ENCODE measurements around the gene TREM1. TPM values are rescaled to one million over a fixed set of nuclear protein-coding genes. Genes with fewer than 3 reads are reported as not detected.

TREM1 gene
- total RNA-seq, 4 donors from 2014 or later = 2.1 TPM; not detected in 3

GRCh38 chr6:41289815-41290214 is 3.3 kb upstream of the TREM1 start:
- Histone ChIP-seq H3K36me3 (no peaks in the 10 kb centered on the region), H3K27me3 (no peaks in the 10 kb centered on the region), H3K27ac (no peak overlapping the region), H3K9me3 (no peaks in the 10 kb centered on the region), H3K4me3 (no peak overlapping the region), H3K4me1 (no peaks in the 10 kb centered on the region)
- DNase-seq = no peak
- TF ChIP-seq, protein P1, sequence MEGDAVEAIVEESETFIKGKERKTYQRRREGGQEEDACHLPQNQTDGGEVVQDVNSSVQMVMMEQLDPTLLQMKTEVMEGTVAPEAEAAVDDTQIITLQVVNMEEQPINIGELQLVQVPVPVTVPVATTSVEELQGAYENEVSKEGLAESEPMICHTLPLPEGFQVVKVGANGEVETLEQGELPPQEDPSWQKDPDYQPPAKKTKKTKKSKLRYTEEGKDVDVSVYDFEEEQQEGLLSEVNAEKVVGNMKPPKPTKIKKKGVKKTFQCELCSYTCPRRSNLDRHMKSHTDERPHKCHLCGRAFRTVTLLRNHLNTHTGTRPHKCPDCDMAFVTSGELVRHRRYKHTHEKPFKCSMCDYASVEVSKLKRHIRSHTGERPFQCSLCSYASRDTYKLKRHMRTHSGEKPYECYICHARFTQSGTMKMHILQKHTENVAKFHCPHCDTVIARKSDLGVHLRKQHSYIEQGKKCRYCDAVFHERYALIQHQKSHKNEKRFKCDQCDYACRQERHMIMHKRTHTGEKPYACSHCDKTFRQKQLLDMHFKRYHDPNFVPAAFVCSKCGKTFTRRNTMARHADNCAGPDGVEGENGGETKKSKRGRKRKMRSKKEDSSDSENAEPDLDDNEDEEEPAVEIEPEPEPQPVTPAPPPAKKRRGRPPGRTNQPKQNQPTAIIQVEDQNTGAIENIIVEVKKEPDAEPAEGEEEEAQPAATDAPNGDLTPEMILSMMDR (IDR thresholded peaks at IDR 0.05) = no peak
- no peak for TF ChIP-seq POLR2A (IDR thresholded peaks at IDR 0.05)

DNA sequence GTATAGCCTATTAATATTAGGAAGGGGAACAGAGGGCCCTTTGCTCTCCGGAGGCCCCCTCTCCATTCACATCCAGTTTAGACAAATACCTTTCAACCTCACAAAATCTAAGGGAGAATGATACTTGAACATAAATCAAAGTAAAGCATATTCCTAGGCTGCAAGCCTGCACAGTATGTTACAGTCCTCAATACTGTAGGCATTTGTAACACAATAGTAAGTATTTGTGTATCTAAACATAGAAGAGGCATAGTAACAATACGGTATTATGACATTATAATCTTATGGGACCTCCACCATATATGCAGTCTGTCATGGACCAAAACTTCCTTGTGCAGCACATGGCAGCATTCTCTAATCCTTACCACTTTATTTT is 2.3 kb upstream of the TREM1 start:
- H3K9me3 ChIP-seq = no peaks in the 10 kb centered on the region
- H3K27ac ChIP-seq = no peak overlapping the region
- DNase-seq = no peak
- H3K4me1 ChIP-seq = no peaks in the 10 kb centered on the region
- H3K4me3 ChIP-seq = no peak overlapping the region
- H3K27me3 ChIP-seq = no peaks in the 10 kb centered on the region
- TF ChIP-seq, protein P1 (IDR thresholded peaks at IDR 0.05) = no peak
- no peak for TF ChIP-seq POLR2A (IDR thresholded peaks at IDR 0.05)
- no peaks in the 10 kb centered on the region for H3K36me3 ChIP-seq

- DNase-seq = no peak
- TF ChIP-seq, protein P1 (IDR thresholded peaks at IDR 0.05) = no peak
- no peak for TF ChIP-seq POLR2A (IDR thresholded peaks at IDR 0.05)
- no peaks in the 10 kb centered on the region for H3K4me1 ChIP-seq
These were observed 1.7 kb upstream of the TREM1 start for GRCh38 chr6:41288030-41288753.

GRCh38 chr6:41284726-41285125 is 1.8 kb downstream of the TREM1 start:
- DNase-seq = peak in 1 of 3 donors; percentile 40
- Histone ChIP-seq H3K4me3 (no peak overlapping the region), H3K27me3 (no peaks in the 10 kb centered on the region), H3K9me3 (no peaks in the 10 kb centered on the region), H3K27ac (no peak overlapping the region), H3K36me3 (no peaks in the 10 kb centered on the region), H3K4me1 (no peaks in the 10 kb centered on the region)
- TF ChIP-seq, protein P1 (IDR thresholded peaks at IDR 0.05) = no peak
- no peak for TF ChIP-seq POLR2A (IDR thresholded peaks at IDR 0.05)

More at GRCh38 chr6:41288030-41288753, 1.7 kb upstream of the TREM1 start:
- Histone ChIP-seq H3K9me3 (no peaks in the 10 kb centered on the region), H3K27ac (no peak overlapping the region), H3K27me3 (no peaks in the 10 kb centered on the region), H3K36me3 (no peaks in the 10 kb centered on the region), H3K4me3 (no peak overlapping the region)

- H3K27me3 ChIP-seq = no peaks in the 10 kb centered on the region
- no peak overlapping the region for H3K4me3 ChIP-seq
- no peak for DNase-seq
- TF ChIP-seq, protein P1 (IDR thresholded peaks at IDR 0.05) = no peak
- TF ChIP-seq POLR2A (IDR thresholded peaks at IDR 0.05) = no peak
- H3K27ac ChIP-seq = no peak overlapping the region
- H3K9me3 ChIP-seq = no peaks in the 10 kb centered on the region
- H3K4me1 ChIP-seq = no peaks in the 10 kb centered on the region
- H3K36me3 ChIP-seq = no peaks in the 10 kb centered on the region
These were observed 2.9 kb downstream of the TREM1 start for GRCh38 chr6:41283600-41283999.
